IMR-90 (cell line): ENCODE results near the gene NKG7. TPM values are rescaled to one million over a fixed set of nuclear protein-coding genes. Genes with fewer than 3 reads are reported as not detected.

ENCODE experiments used
- ATAC-seq: fragments of 200-7000 bp; cut with Tn5 transposase; 2 replicates; pipeline ENCODE4 v1.9.1; 2020; ENCODE audit warnings: low read depth, mild to moderate bottlenecking, moderate library complexity
- BruUV-seq: library from RNA; stranded (reverse); fragments of 400-500 nt; replicated peaks from 2 replicates; lab custom pipeline; 2021; lab: Mats Ljungman, UMichigan
- CTCF ChIA-PET: fragments of 300-600 bp; formaldehyde crosslinking; extraction: SDS; loops from one replicate; lab custom pipeline; 2021; ENCODE audit warnings: antibody characterized with exemption; lab: Yijun Ruan, JAX
- POLR2A ChIA-PET: fragments of 300-600 bp; sonication (Branson Sonifier 250); formaldehyde crosslinking; loops from one replicate; lab custom pipeline; 2022; ENCODE audit warnings: antibody characterized with exemption; ENCODE audit not compliant: unreplicated experiment; lab: Charles Lee
- DNase-seq: peaks from one replicate; pipeline ENCODE4 v3.0.0; 2013
- H2AFZ ChIP-seq: replicated peaks from 2 replicates; pipeline ENCODE3; 2013; ENCODE audit warnings: low read length, mild to moderate bottlenecking; ENCODE audit not compliant: poor library complexity
- H2AK5ac ChIP-seq: 2 replicates; pipeline ENCODE4 v1.6.1; 2013; ENCODE audit warnings: low read depth, low read length, inconsistent platforms
- H2AK9ac ChIP-seq: replicated peaks from 2 replicates; pipeline ENCODE3; 2013; ENCODE audit warnings: mild to moderate bottlenecking, low read depth, low read length, moderate library complexity; ENCODE audit not compliant: poor library complexity
- H2BK120ac ChIP-seq: 2 replicates; pipeline ENCODE4 v1.6.1; 2013; ENCODE audit warnings: low read depth, low read length, inconsistent platforms
- H2BK15ac ChIP-seq: 3 replicates; pipeline ENCODE4 v1.6.1; 2013; ENCODE audit warnings: low read depth, low read length, inconsistent platforms
- H2BK20ac ChIP-seq: 2 replicates; pipeline ENCODE4 v1.6.1; 2013; ENCODE audit warnings: low read depth, mild to moderate bottlenecking, inconsistent platforms, low read length, moderate library complexity
- H2BK5ac ChIP-seq: 2 replicates; pipeline ENCODE4 v1.6.1; 2013; ENCODE audit warnings: mild to moderate bottlenecking, low read depth, low read length, inconsistent platforms; ENCODE audit not compliant: poor library complexity, severe bottlenecking
- H3K14ac ChIP-seq: replicated peaks from 2 replicates; pipeline ENCODE4 v1.6.1; 2013; ENCODE audit warnings: low read depth, low read length, inconsistent platforms
- H3K18ac ChIP-seq: 2 replicates; pipeline ENCODE4 v1.6.1; 2013; ENCODE audit warnings: low read depth, low read length, control low read depth
- H3K23ac ChIP-seq: 2 replicates; pipeline ENCODE4 v1.6.1; 2013; ENCODE audit warnings: low read depth, low read length, inconsistent platforms
- H3K27ac ChIP-seq: 2 replicates; pipeline ENCODE4 v1.5.1; 2013; ENCODE audit warnings: mild to moderate bottlenecking, control low read depth, low read length; ENCODE audit not compliant: insufficient read depth
- H3K27me3 ChIP-seq: 2 replicates; pipeline ENCODE4 v1.6.1; 2013; ENCODE audit warnings: low read length; ENCODE audit not compliant: control insufficient read depth, insufficient read depth
- H3K36me3 ChIP-seq: 2 replicates; pipeline ENCODE4 v1.6.1; 2013; ENCODE audit warnings: low read length, mixed read lengths; ENCODE audit not compliant: control insufficient read depth, insufficient read depth
- H3K4ac ChIP-seq: 2 replicates; pipeline ENCODE4 v1.6.1; 2013; ENCODE audit warnings: low read depth, low read length, inconsistent platforms
- H3K4me1 ChIP-seq: 2 replicates; pipeline ENCODE4 v1.6.1; 2013; ENCODE audit warnings: low read length, mixed read lengths; ENCODE audit not compliant: control insufficient read depth, insufficient read depth
- H3K4me2 ChIP-seq: 2 replicates; pipeline ENCODE4 v1.6.1; 2013; ENCODE audit warnings: low read depth, mild to moderate bottlenecking, control low read depth, low read length, moderate library complexity
- H3K4me3 ChIP-seq: 2 replicates; pipeline ENCODE4 v1.5.1; 2013; ENCODE audit warnings: low read depth, mild to moderate bottlenecking, control low read depth, low read length, moderate library complexity; ENCODE audit not compliant: insufficient read depth
- H3K56ac ChIP-seq: 2 replicates; pipeline ENCODE4 v1.6.1; 2013; ENCODE audit warnings: low read length, inconsistent platforms; ENCODE audit not compliant: insufficient read depth; ENCODE audit errors: extremely low read depth
- H3K79me1 ChIP-seq, 2 experiments: 2 replicates each; pipeline ENCODE4 v1.6.1; 2013; ENCODE audit warnings: low read length in 2 of 2, inconsistent platforms in 1 of 2, low read depth in 1 of 2
- H3K9ac ChIP-seq: 2 replicates; pipeline ENCODE4 v1.6.1; 2013; ENCODE audit warnings: low read depth, low read length, control low read depth
- H3K9me1 ChIP-seq: 2 replicates; pipeline ENCODE4 v1.6.1; 2013; ENCODE audit warnings: low read length, inconsistent platforms; ENCODE audit not compliant: insufficient read depth
- H3K9me3 ChIP-seq: 2 replicates; pipeline ENCODE4 v1.6.1; 2013; ENCODE audit warnings: low read length; ENCODE audit not compliant: control insufficient read depth, insufficient read depth
- H4K20me1 ChIP-seq: 2 replicates; pipeline ENCODE4 v1.6.1; 2013; ENCODE audit warnings: low read length, inconsistent platforms; ENCODE audit not compliant: insufficient read depth
- H4K5ac ChIP-seq: 2 replicates; pipeline ENCODE4 v1.6.1; 2013; ENCODE audit warnings: mild to moderate bottlenecking, low read depth, low read length, control low read depth
- H4K8ac ChIP-seq, 2 experiments: 2 replicates each; pipeline ENCODE4 v1.6.1; 2013; ENCODE audit warnings: low read depth in 2 of 2, low read length in 2 of 2, control low read depth in 1 of 2, inconsistent platforms in 1 of 2
- H4K91ac ChIP-seq: 2 replicates; pipeline ENCODE4 v1.6.1; 2013; ENCODE audit warnings: low read depth, low read length, inconsistent platforms; ENCODE audit not compliant: insufficient read depth
- CEBPB ChIP-seq: IDR thresholded peaks from 2 replicates; pipeline ENCODE4 v1.6.1; 2012; ENCODE audit warnings: low read depth, low read length, improper control_type of control experiment
- MAZ ChIP-seq: IDR thresholded peaks from 2 replicates; pipeline ENCODE4 v1.6.1; 2012; ENCODE audit warnings: low read depth, mild to moderate bottlenecking, low read length, improper control_type of control experiment, moderate library complexity, borderline replicate concordance
- NFE2L2 ChIP-seq: fragments of 150-350 bp; IDR thresholded peaks from 2 replicates; pipeline ENCODE4 v1.6.1; 2016; ENCODE audit warnings: low read depth, mild to moderate bottlenecking, low read length
- POLR2A ChIP-seq: IDR thresholded peaks from 2 replicates; pipeline ENCODE4 v1.6.1; 2012; ENCODE audit warnings: mild to moderate bottlenecking, low read depth, low read length
- RAD21 ChIP-seq: IDR thresholded peaks from 2 replicates; pipeline ENCODE4 v1.6.1; 2012; ENCODE audit warnings: low read length, improper control_type of control experiment
- USF2 ChIP-seq: fragments of 150-350 bp; IDR thresholded peaks from 2 replicates; pipeline ENCODE4 v1.6.1; 2017; ENCODE audit warnings: mild to moderate bottlenecking, antibody characterized with exemption, low read length, low read depth
- WGBS, 2 experiments: methylation state at CpG; one replicate each; pipeline versions ENCODE4 v1.1.5 to v1.1.7; 2013; ENCODE audit warnings: missing lambda C conversion rate in 2 of 2; ENCODE audit not compliant: insufficient read length in 1 of 2; ENCODE audit errors: extremely low coverage in 2 of 2; 5-methylcytosine and 5-hydroxymethylcytosine counted together
- dilution Hi-C: fragments of 300-500 bp; cut with HindIII; formaldehyde crosslinking; loops from one replicate; pipeline ENCODE4 v1.14.3; 2018; ENCODE audit warnings: low sequenced_read_pairs; ENCODE audit not compliant: unreplicated experiment
- in situ Hi-C: fragments of 300-500 bp; cut with MboI; formaldehyde crosslinking; loops from 3 replicates; pipeline ENCODE4 v1.14.3; 2019; ENCODE audit warnings: low sequenced_read_pairs, inconsistent platforms, mixed read lengths
- intact Hi-C: fragments of 100-400 bp; cut with micrococcal nuclease; formaldehyde crosslinking; loops from 2 replicates; pipeline ENCODE4 v1.10.0; 2022
- polyA plus RNA-seq, 3 experiments: library from polyadenylated mRNA; depleted of rRNA; stranded (reverse); fragments of >200 nt; gene quantifications; 2 replicates each; pipeline ENCODE4 v1.2.3, GENCODE V29; 2012; ENCODE audit warnings: low replicate concordance in 1 of 3
- total RNA-seq: library from RNA; depleted of rRNA; stranded (reverse); fragments of >200 nt; gene quantifications from 2 replicates; pipeline ENCODE4 v1.2.3, GENCODE V29; 2012

The NKG7 gene
- total and polyA plus RNA-seq, 2 of the 4 experiments (the other 2 are of a cell fraction) = not detected

DNA sequence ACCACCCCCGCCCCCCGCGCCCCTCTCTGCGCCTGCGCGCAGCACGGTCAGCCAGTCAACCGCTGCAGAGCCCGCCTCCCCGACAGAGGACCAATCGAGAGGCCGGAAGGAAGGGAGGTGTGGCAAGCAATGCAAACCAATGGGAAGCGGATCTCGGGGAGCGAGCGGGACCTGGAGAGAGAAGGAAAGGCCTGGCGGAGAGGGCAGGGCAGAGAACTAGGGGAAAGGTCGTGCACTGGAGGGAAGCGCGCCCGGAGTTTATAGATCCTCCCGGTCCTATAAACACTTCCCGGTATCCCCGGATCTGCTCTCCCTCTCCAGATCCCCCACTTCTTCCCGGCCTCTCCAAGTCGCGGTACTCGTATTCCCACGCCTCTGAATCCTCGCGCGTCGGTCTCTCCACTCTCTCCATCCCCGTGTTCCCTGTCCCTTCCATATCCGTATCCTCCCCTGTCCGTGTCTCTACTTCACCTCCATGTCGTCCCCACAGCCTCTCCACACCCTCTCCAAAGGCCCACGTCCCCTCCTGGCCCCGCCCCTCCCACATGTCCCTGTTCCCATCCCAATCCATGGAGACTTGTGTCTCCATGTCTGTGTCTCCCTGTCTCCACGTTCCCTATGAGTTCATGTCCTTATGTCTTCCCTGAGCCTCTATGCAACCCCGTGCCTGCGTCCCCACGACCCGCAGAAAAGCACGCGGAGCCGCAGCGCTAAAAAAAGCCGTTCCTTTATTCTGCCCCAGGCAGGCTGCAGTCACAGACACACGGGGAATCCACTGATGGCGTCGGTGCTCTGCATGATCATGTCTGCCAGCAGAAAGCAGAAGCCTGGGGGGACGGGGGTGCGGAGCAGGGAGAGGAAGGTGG, 5.8 kb downstream of the NKG7 start:
- TF ChIP-seq CEBPB = peak; percentile 52; the same call in 1 of the 2 replicates
- TF ChIP-seq USF2 = no peak
- peak; percentile 47; the same call in 1 of the 2 replicates for TF ChIP-seq MAZ
- TF ChIP-seq POLR2A = peak; percentile 41; the same call in 1 of the 2 replicates
- TF ChIP-seq RAD21 = no peak
- TF ChIP-seq NFE2L2 = no peak
- WGBS, 2 experiments = 0% methylated on average over 24 of the region's 54 CpGs; no CpG with 5 or more reads in 1 of the 2 experiments
- peak overlapping the region; percentile 84 for H3K4me3 ChIP-seq
- ATAC-seq = peak; percentile 71
- peak overlapping the region; percentile 49 for H2BK5ac ChIP-seq
- no TSS peak for BruUV-seq
- H2BK15ac ChIP-seq = no peak overlapping the region
- ChIA-PET CTCF (no interaction called here), POLR2A (interaction anchor here (1.1 kb wide), 1 partner anchor 27 kb away, joined by 3 read pairs; no protein-coding TSS in a partner anchor)
- peak; percentile 96 for DNase-seq
- H3K4me1 ChIP-seq = peaks cover 16% of the 10 kb centered on the region
- H3K9me1 ChIP-seq = peaks cover 15% of the 10 kb centered on the region
- peak overlapping the region; percentile 37 for H3K18ac ChIP-seq
- dilution Hi-C loops = no loop called here
- H3K27me3 ChIP-seq = no peaks in the 10 kb centered on the region
- H3K4ac ChIP-seq = peak overlapping the region; percentile 85
- peak overlapping the region; percentile 54 for H2BK120ac ChIP-seq
- no peak overlapping the region for H2BK20ac ChIP-seq
- intact Hi-C loops = loop anchor here (1.0 kb wide), 2 partner anchors 27 to 28 kb away; no protein-coding TSS in a partner anchor
- H2AFZ ChIP-seq = peak overlapping the region; percentile 100
- H3K23ac ChIP-seq = peak overlapping the region; percentile 70
- no peaks in the 10 kb centered on the region for H4K20me1 ChIP-seq
- peak overlapping the region; percentile 81 for H3K56ac ChIP-seq
- in situ Hi-C loops = no loop called here
- H2AK5ac ChIP-seq = peak overlapping the region; percentile 79
- H4K5ac ChIP-seq = peak overlapping the region; percentile 43
- H4K91ac ChIP-seq = peak overlapping the region; percentile 69
- peak overlapping the region; percentile 52 for H3K9ac ChIP-seq
- no peaks in the 10 kb centered on the region for H3K9me3 ChIP-seq
- H3K4me2 ChIP-seq = peak overlapping the region; percentile 85
- H4K8ac ChIP-seq = peak overlapping the region; percentile 77 to 80
- no peaks in the 10 kb centered on the region for H3K36me3 ChIP-seq
- peak overlapping the region; percentile 98 for H2AK9ac ChIP-seq
- peak overlapping the region; percentile 80 for H3K14ac ChIP-seq
- peaks cover 12 to 47% of the 10 kb centered on the region in 2 experiments; a peak in 3 of 4 replicates for H3K79me1 ChIP-seq
- H3K27ac ChIP-seq = peak overlapping the region; percentile 77
